HL-60/S4 treated with retinoic acid at 250 ng/mL for 4 days and 3 days (cell line): ENCODE measurements around the gene MVP.

Source experiments
- in situ Hi-C: fragments of 300-500 bp; cut with MboI; formaldehyde crosslinking; loops from 2 replicates; pipeline ENCODE4 v1.7.0; 2022; ENCODE audit warnings: low sequenced_read_pairs

The MVP gene

DNA sequence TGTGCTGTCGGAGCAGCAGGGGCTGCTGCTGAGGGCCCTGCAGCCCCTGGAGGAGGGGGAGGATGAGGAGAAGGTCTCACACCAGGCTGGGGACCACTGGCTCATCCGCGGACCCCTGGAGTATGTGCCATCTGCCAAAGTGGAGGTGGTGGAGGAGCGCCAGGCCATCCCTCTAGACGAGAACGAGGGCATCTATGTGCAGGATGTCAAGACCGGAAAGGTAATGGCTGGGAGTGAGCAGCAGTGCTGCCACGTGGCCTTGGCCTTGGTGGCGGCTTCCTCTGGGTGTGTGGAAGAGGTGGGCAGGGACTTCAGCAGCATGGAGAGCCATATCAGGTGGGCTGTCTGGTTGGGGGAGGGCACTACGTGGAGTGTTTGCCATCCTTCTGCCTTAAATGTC is 20.0 kb downstream of the MVP start:
- in situ Hi-C loops, result no loop called here

- in situ Hi-C loops, result no loop called here
Observed at GRCh38 chr16:29841631-29842030, 21.4 kb downstream of the MVP start.

DNA sequence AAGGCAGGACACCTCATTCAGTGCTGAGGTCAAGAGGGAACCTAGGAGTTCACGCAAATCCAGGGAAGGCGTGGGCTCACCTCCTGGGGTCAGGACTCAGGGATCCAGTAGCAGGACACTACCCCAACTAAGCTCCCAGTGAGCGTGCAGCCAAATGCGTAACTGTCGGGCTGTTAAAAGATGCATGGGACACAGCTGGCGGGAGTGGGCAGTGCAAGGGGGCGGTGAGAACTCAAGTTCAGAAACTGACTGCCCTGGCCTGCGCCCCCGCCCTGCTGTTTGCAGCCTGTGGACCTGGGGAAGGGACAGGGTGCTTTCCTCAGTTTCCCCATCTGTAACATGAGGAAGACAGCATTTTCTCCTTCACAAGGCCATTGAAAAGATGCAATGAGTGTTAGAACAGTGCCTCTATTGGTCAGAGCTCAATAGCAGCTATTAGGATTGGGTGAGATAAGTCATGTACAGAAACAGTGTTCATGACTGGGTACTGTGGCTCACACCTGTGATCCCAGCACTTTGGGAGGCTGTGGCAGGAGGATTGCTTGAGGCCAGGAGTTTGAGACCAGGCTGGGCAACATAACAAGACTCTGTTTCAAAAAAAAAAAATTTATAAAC is 22.6 kb downstream of the MVP start:
- in situ Hi-C loops, result no loop called here

DNA sequence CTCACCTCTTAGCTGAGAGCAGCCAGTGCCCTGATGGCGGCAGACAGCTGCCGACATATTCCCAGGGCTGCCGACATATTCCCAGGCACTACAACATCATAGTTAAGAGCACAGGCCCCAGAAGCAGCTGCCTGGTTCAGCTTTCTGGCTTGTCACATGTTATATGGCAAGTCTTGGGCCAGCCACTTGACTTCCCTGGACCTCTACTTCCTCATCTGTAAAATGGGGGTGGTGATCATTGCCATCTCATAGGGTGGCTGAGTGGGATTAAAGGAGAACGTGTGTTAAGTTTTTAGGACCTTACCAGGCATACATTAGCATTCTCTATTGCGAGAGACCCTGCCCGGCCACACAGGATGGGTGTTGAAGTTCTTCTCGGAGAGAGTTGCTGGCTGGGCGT is 23.7 kb downstream of the MVP start:
- in situ Hi-C loops, result no loop called here

DNA sequence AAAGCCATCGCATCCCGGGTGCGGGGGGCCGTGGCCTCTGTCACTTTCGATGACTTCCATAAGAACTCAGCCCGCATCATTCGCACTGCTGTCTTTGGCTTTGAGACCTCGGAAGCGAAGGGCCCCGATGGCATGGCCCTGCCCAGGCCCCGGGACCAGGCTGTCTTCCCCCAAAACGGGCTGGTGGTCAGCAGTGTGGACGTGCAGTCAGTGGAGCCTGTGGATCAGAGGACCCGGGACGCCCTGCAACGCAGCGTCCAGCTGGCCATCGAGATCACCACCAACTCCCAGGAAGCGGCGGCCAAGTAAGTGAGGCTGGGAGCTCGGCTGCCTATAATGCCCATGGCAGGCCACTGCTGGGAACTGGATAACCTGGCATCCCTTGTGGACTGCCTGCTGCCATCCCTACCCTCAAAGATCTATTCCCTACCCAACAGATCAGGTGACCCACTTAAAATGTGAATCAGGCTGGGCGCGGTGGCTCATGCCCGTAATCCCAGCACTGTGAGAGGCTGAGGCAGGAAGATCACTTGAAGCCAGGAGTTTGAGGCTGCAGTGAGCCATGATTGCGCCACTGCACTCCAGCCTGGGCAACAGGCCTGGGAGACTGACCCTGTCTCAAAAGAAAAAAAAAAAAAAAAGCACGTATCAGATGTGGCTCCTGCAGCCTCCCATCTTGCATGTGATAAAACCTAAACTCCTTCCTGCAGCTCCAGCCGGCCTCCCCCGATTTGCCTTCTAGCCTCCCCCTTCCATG is 24.5 kb downstream of the MVP start:
- in situ Hi-C loops, result no loop called here

DNA sequence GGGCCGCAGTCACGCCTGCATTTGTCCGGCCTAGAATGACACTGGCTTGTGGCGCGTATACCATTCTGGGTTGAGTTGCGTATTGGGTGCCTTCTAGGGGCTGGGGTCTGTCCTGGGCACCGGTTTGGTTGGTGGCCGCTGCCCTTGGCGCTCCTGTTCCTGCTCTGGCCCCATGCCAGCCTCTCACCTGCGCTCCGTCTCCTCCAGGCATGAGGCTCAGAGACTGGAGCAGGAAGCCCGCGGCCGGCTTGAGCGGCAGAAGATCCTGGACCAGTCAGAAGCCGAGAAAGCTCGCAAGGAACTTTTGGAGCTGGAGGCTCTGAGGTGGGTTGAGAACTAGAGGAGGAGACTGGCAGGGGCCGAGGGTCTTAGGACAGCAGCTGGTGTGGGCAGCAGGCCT is 25.4 kb downstream of the MVP start:
- in situ Hi-C loops, result no loop called here

DNA sequence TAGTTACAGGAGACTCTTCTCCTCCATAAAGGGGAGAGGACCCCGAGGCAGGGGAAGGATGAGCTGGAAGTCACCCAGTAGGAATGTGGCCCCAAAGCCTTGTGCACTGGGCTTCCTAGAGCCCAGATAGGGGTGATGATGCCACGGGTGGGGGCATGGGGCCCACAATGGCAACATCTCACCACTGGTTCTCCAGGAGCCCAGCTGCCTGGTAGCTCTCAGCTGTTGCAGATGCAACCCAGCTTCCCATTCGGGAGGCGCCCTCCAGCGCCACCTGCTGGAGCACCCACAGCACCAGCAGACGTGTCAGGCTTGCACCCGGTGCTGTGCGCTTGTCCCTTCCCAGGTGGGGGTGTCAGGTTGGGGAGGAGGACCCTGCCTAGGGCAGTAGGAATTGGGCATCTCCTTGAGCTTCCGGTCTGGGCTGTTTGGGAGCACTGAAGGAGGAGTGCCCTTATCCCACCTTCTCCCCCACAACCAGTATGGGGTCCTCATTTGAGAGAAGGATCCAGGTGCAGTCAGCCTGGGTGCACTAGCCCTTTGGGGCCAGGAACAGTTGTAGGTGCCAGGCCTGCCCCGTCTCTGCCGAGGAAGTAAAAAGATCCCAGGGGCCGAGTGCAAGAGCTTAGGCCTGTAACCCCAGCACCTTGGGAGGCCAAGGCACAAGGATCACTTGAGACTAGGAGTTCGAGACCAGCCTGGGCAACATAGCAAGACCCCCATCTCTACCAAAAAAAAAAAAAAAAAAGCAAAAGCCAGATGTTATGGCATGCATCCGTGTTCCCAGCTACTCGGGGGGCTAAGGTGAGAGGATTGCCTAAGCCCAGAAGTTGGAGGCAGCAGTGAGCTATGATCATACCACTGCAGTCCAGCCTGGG is 28.4 kb downstream of the MVP start:
- in situ Hi-C loops, result no loop called here

DNA sequence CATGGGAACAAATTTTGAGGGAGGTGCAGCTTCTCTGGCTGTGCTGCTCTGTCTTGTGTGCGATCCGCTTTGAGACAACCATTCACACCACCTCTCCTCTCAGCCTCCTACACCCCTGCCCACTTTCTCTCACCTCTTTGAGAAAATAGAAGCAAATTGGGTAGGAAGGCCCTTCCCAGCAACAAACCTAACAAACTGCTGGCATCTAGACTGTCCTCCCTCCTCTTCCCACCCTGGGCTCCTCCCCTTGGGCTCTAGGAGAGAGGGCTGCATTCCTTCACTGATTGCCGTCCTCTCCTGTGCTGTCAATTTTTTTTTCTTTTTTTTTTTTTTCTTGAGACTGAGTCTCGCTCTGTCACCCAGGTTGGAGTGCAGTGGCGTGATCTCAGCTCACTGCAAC is 29.2 kb downstream of the MVP start:
- in situ Hi-C loops, result no loop called here

DNA sequence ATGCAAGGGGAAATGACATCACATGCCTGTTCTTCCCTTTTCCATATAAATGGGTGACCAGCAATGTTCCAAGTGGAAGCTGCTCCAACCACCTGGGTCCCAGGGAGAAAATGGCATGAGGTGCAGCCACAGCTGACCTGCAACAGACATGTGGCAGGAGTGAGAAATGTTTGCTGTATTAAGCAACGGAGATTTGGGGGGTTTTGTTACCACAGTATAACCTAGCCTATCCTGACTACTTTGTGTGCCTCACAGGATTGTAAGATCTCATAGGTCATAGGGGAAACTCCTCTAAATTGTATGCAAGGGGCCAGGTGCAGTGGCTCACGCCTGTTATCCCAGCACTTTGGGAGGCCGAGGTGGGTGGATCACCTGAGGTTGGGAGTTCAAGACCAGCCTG is 30.7 kb downstream of the MVP start:
- in situ Hi-C loops, result no loop called here

GRCh38 chr16:29852654-29853053 is 32.4 kb downstream of the MVP start:
- in situ Hi-C loops, result no loop called here

DNA sequence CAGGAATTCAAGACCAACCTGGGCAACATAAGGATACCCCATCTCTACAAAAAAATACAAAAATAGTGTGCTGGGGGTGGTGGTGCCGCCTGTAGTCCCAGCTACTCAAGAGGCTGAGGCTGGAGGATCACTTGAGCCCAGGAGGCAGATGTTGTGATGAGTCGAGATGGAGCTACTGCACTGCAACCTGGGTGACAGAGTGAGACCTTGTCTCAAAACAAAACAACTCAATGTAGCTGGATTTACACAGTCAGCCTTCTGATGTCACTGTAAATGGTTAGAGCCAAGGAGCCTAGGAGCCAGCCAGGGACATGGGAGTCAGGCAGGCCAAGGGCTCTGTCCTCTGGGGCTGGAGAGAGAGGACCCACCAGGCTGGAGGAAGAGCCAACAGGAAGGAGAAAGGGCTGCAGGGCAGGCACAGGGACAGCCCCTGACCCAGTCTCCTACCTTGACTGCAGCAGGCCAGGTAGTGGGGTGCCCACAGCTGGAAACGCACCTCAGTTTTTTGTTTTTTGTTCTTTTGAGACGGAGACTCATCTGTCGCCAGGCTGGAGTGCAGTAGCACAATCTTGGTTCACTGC is 34.3 kb downstream of the MVP start:
- in situ Hi-C loops, result no loop called here

GRCh38 chr16:29857133-29857760 is 37.0 kb downstream of the MVP start:
- in situ Hi-C loops, result no loop called here

DNA sequence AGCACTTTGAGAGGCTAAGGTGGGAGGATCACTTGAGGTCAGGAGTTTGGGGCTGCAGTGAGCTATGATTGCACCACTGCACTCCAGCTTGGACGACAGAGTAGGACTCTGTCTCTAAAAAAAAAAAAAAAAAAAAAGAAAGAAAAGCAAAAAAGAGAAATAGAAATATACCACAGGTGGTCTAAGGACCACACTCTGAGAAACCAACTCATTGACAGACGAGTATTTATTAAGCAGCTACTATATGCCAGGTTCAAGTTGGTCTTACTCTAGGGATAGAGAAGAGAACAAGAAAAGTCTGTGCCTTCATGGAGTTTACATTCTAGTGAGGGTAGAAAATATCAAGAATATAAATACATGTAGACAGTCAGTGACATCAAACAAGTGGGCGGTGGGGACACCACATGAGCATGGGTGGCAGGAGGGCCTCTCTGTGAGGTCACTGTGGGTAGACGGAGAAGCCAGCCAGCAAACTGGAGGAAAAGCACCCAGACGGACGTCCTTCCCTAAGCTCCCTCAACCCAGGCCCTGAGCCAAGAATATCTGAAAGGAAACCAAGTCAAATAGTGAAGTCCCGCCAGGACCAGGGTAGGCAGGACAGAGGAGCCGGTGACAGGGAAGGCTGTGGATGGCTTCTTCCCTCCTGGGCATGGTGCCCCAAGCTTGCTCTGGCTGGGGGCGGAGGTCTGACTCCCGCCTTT is 38.0 kb downstream of the MVP start:
- in situ Hi-C loops, result no loop called here

DNA sequence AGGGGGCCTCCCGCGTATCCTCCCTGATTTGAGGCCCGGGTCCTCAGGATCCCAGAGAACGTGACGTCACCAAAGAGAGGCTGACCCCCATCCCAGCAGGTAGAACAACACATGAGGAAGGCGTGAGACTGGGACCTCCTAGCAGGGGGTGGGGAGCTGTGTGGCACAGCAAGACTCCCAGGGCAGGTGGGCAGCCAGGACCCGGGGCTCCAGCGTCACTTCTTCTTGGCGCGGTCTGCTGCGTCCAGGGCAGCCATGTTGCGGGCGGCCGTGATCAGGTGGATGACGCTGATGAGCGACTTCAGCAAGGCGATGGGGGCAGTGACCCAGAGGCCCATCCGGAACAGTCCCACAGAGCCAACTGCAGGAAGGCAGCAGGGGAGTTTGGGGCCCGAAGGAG is 38.7 kb downstream of the MVP start:
- in situ Hi-C loops, result no loop called here

- in situ Hi-C loops, result no loop called here
Observed at GRCh38 chr16:29860218-29860617, 40.0 kb downstream of the MVP start.

- in situ Hi-C loops, result no loop called here
Observed at GRCh38 chr16:29862383-29862883, 42.2 kb downstream of the MVP start.

DNA sequence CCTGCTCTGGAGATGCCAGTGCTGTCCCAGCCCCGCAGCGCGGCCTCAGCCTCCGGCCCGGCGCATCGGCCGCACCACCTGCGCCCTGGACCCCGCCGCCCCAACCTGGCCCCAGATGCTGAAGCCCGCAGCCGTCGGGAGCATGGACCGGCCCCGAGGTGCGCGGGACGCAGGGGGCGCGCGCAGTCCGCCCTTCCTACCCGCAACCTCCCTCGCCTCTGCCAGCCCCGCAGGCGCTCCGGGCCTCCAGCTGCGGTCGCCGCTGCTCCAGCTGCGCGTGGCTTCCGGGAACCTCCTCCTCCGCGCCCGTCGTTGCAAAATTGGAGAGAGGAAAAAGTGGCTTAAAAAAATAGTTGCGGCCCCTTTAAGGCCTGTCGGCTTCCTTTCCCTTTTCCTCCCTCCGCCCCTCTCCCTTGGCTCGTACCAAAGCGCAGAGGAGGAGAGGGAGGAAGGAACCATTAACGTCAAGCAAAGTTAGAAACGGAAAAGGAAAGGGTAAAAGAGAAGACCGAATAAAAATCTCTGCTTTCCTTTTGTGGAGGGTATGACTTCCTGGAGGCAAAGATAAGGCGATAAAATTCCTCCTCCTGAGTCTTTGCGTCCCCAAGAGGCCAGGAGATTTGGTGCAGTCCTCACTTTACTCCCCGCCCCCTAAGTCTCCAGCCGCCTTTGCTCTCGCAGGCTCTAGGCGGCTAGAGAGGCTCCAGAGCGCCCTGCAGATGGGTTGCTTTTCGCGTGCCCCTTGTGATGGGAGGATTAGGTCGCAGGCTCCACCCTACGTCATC is 42.8 kb downstream of the MVP start, which contains the start of gene CDIPT:
CDIPT (minus strand) TSS at position 343 of the 785 bp plus-strand sequence. CDS start 369 bp downstream, outside the sequence.
- in situ Hi-C loops, result no loop called here

- in situ Hi-C loops, result no loop called here
Observed at GRCh38 chr16:29863669-29863984, 43.4 kb downstream of the MVP start.

GRCh38 chr16:29864205-29864604 is 43.9 kb downstream of the MVP start:
- in situ Hi-C loops, result no loop called here
